ENCODE results near the gene SLC25A25. TPM values are rescaled to one million over a fixed set of nuclear protein-coding genes. Genes with fewer than 3 reads are reported as not detected.

SLC25A25 gene
- total and polyA plus RNA-seq, 2 of the 8 experiments (the other 6 are each of a cell fraction or from before 2014, with no cell fraction given) = 6.5 to 18.5 TPM

DNA sequence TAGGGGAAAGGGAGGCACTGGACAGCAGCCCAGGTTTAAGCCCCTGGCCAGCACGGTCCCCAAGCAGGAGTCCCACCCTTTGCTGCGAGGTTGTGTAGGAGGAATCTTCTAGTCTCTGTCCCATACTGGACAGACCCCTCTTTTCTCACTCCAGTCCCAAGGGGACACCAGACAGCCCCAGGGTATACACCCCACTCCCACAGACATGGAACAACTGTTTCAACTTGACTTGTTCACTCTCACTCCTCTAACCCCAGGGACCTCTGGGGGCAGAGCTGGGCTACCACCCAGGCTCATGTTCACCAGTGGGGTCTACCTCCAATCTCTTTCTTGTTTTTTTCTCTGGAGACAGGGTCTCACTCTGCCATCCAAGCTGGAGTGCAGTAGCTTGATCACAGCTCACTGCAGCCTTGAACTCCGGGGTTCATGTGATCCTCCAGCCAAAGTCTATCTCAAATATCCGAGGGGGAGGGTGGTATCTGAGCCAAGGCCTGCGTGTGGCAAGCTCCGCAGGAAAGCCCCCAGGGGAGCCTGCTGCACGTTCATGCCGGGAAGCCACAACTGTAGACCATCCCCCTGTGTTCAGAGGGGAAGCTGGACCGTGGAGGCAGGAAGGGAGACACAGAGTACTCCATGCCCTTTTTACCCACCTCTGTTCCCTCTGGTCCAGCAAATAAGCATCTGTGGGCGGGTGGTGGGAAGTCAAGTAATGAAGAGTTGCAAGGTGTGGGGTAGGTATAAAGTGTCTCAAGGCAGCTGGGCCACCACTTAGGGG is 57.7 kb downstream of the SLC25A25 start (continued):
- TF ChIP-seq, protein P1, sequence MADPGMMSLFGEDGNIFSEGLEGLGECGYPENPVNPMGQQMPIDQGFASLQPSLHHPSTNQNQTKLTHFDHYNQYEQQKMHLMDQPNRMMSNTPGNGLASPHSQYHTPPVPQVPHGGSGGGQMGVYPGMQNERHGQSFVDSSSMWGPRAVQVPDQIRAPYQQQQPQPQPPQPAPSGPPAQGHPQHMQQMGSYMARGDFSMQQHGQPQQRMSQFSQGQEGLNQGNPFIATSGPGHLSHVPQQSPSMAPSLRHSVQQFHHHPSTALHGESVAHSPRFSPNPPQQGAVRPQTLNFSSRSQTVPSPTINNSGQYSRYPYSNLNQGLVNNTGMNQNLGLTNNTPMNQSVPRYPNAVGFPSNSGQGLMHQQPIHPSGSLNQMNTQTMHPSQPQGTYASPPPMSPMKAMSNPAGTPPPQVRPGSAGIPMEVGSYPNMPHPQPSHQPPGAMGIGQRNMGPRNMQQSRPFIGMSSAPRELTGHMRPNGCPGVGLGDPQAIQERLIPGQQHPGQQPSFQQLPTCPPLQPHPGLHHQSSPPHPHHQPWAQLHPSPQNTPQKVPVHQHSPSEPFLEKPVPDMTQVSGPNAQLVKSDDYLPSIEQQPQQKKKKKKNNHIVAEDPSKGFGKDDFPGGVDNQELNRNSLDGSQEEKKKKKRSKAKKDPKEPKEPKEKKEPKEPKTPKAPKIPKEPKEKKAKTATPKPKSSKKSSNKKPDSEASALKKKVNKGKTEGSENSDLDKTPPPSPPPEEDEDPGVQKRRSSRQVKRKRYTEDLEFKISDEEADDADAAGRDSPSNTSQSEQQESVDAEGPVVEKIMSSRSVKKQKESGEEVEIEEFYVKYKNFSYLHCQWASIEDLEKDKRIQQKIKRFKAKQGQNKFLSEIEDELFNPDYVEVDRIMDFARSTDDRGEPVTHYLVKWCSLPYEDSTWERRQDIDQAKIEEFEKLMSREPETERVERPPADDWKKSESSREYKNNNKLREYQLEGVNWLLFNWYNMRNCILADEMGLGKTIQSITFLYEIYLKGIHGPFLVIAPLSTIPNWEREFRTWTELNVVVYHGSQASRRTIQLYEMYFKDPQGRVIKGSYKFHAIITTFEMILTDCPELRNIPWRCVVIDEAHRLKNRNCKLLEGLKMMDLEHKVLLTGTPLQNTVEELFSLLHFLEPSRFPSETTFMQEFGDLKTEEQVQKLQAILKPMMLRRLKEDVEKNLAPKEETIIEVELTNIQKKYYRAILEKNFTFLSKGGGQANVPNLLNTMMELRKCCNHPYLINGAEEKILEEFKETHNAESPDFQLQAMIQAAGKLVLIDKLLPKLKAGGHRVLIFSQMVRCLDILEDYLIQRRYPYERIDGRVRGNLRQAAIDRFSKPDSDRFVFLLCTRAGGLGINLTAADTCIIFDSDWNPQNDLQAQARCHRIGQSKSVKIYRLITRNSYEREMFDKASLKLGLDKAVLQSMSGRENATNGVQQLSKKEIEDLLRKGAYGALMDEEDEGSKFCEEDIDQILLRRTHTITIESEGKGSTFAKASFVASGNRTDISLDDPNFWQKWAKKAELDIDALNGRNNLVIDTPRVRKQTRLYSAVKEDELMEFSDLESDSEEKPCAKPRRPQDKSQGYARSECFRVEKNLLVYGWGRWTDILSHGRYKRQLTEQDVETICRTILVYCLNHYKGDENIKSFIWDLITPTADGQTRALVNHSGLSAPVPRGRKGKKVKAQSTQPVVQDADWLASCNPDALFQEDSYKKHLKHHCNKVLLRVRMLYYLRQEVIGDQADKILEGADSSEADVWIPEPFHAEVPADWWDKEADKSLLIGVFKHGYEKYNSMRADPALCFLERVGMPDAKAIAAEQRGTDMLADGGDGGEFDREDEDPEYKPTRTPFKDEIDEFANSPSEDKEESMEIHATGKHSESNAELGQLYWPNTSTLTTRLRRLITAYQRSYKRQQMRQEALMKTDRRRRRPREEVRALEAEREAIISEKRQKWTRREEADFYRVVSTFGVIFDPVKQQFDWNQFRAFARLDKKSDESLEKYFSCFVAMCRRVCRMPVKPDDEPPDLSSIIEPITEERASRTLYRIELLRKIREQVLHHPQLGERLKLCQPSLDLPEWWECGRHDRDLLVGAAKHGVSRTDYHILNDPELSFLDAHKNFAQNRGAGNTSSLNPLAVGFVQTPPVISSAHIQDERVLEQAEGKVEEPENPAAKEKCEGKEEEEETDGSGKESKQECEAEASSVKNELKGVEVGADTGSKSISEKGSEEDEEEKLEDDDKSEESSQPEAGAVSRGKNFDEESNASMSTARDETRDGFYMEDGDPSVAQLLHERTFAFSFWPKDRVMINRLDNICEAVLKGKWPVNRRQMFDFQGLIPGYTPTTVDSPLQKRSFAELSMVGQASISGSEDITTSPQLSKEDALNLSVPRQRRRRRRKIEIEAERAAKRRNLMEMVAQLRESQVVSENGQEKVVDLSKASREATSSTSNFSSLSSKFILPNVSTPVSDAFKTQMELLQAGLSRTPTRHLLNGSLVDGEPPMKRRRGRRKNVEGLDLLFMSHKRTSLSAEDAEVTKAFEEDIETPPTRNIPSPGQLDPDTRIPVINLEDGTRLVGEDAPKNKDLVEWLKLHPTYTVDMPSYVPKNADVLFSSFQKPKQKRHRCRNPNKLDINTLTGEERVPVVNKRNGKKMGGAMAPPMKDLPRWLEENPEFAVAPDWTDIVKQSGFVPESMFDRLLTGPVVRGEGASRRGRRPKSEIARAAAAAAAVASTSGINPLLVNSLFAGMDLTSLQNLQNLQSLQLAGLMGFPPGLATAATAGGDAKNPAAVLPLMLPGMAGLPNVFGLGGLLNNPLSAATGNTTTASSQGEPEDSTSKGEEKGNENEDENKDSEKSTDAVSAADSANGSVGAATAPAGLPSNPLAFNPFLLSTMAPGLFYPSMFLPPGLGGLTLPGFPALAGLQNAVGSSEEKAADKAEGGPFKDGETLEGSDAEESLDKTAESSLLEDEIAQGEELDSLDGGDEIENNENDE (IDR thresholded peaks at IDR 0.05; ENCODE audit: insufficient replicate concordance, low read length) = no peak
- TF ChIP-seq, protein P2, sequence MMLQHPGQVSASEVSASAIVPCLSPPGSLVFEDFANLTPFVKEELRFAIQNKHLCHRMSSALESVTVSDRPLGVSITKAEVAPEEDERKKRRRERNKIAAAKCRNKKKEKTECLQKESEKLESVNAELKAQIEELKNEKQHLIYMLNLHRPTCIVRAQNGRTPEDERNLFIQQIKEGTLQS (IDR thresholded peaks at IDR 0.05; ENCODE audit: insufficient read depth, low read depth, low read length) = no peak
- TF ChIP-seq SRF (IDR thresholded peaks at IDR 0.05; ENCODE audit: low read depth, low read length) = no peak
- TF ChIP-seq TAF7 (optimal IDR thresholded peaks at IDR 0.05; ENCODE audit: borderline replicate concordance, low read depth, low read length) = no peak
- no peak for TF ChIP-seq KDM5A (IDR thresholded peaks at IDR 0.05; ENCODE audit: low read length)
- no peak for TF ChIP-seq ASH2L (IDR thresholded peaks at IDR 0.05; ENCODE audit: low read length)
- TF ChIP-seq BCL11A (IDR thresholded peaks at IDR 0.05; ENCODE audit: low read depth in 2 of 2, low read length in 2 of 2) = no peak
- no peak for TF ChIP-seq SP2 (IDR thresholded peaks at IDR 0.05; ENCODE audit: low read length)
- TF ChIP-seq HDAC2 (IDR thresholded peaks at IDR 0.05; ENCODE audit: borderline replicate concordance in 1 of 2, low read depth in 2 of 2, low read length in 2 of 2) = no peak
- TF ChIP-seq SP4 (IDR thresholded peaks at IDR 0.05; ENCODE audit: low read length) = no peak
